ENCODE measurements around the gene LAMC2. TPM values are rescaled to one million over a fixed set of nuclear protein-coding genes. Genes with fewer than 3 reads are reported as not detected.
A peak's percentile ranks its signal among the peaks of the same experiment; 100 is the strongest.

LAMC2 gene
- total and polyA plus RNA-seq, 11 donors = 0.50 to 15.4 (median 1.5) TPM

GRCh38 chr1:183226361-183226760, 40.3 kb downstream of the LAMC2 start:
- Histone ChIP-seq H3K27me3 (no peaks in the 10 kb centered on the region), H3K9me3 (no peaks in the 10 kb centered on the region), H3K4me1 (peaks cover 0 to 5% (median 0%) of the 10 kb centered on the region in 12 donors), H3K4me3 (no peak overlapping the region), H3K27ac (no peak overlapping the region), H3K36me3 (no peaks in the 10 kb centered on the region)
- 90 to 96% (median 92%) methylated on average over 4 of the region's 4 CpGs for WGBS, 4 donors
- DNase-seq = no peak
- intact Hi-C loops (cut with DNase I) = loop anchor here in 7 of 10 donors (2.0 to 5.0 kb wide), 3 partner anchors 204 to 264 kb away; partner anchors contain the start of gene LAMC1 (in 2 of the 7)
- no peak for ATAC-seq
- TF ChIP-seq POLR2A (IDR thresholded peaks at IDR 0.05) = no peak
- TF ChIP-seq CTCF (IDR thresholded peaks at IDR 0.05) = no peak

GRCh38 chr1:183226963-183227362, 40.9 kb downstream of the LAMC2 start:
- intact Hi-C loops (cut with DNase I) = loop anchor here in 7 of 10 donors (2.0 to 5.0 kb wide), 3 partner anchors 205 to 265 kb away; partner anchors contain the start of gene LAMC1 (in 2 of the 7)
- no peaks in the 10 kb centered on the region for H3K27me3 ChIP-seq
- peaks cover 0 to 5% (median 0%) of the 10 kb centered on the region in 12 donors for H3K4me1 ChIP-seq
- H3K36me3 ChIP-seq = no peaks in the 10 kb centered on the region
- no peaks in the 10 kb centered on the region for H3K9me3 ChIP-seq
- DNase-seq (no peak), ATAC-seq (no peak)
- H3K27ac ChIP-seq = no peak overlapping the region
- TF ChIP-seq CTCF (IDR thresholded peaks at IDR 0.05) = no peak
- no peak for TF ChIP-seq POLR2A (IDR thresholded peaks at IDR 0.05)
- 76 to 79% (median 78%) methylated on average over 4 of the region's 4 CpGs for WGBS, 4 donors
- H3K4me3 ChIP-seq = no peak overlapping the region

GRCh38 chr1:183227422-183228346, 41.6 kb downstream of the LAMC2 start:
- peak in 4 of 5 donors; percentile 42 to 55 (median 51) for DNase-seq
- intact Hi-C loops (cut with DNase I) = loop anchor here in 9 of 10 donors (2.0 to 5.0 kb wide), 3 partner anchors 205 to 265 kb away; partner anchors contain the start of gene LAMC1 (in 2 of the 9)

More at GRCh38 chr1:183227422-183228346, 41.6 kb downstream of the LAMC2 start:
- Histone ChIP-seq H3K9me3 (no peaks in the 10 kb centered on the region), H3K27ac (no peak overlapping the region), H3K27me3 (no peaks in the 10 kb centered on the region), H3K4me1 (peaks cover 0 to 5% (median 0%) of the 10 kb centered on the region in 12 donors), H3K36me3 (no peaks in the 10 kb centered on the region), H3K4me3 (no peak overlapping the region)
- WGBS, 4 donors = 83 to 89% (median 86%) methylated on average over 16 of the region's 16 CpGs
- peak; percentile 20 to 76 (median 66) for ATAC-seq
- TF ChIP-seq POLR2A (IDR thresholded peaks at IDR 0.05) (no peak), CTCF (IDR thresholded peaks at IDR 0.05) (peak; percentile 69 to 81 (median 76))
